Neural progenitor cell (in vitro differentiated cells): ENCODE data around the gene SLC35B1.

ENCODE experiments used
- EZH2 ChIP-seq: fragments of 200-600 bp; sonication (generic); IDR thresholded peaks from 2 replicates; pipeline ENCODE4 v1.6.1; 2017; ENCODE audit warnings: antibody characterized with exemption, mild to moderate bottlenecking, moderate library complexity
- EZH2phosphoT487 ChIP-seq: fragments of 200-600 bp; sonication (generic); IDR thresholded peaks from 2 replicates; pipeline ENCODE4 v1.6.1; 2017; ENCODE audit warnings: antibody characterized with exemption
- TF ChIP-seq, protein P1 (sequence below): fragments of 200-600 bp; sonication (generic); IDR thresholded peaks from 2 replicates; pipeline ENCODE4 v1.5.1; 2017; ENCODE audit warnings: antibody characterized with exemption, mild to moderate bottlenecking

DNA sequence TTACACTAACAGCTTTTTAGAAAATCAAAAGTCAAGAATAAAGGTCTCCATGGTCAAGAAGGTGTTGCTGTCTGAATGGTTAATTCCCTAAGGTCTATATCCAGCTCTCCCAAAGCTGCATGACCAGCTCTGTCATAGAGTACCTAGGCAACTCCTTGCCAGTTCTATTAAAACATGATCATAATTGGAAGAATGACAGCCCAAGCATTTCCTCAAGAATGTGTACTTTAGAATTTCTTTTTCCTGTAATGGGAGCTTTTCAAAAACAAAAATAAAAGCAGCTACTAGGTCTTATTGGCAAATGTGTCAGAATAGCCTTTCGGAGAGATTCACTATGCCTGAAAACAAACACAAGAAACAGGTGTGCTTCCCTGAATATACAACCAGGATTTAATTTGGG, 37.8 kb downstream of the SLC35B1 start:
- no peak for TF ChIP-seq EZH2
- TF ChIP-seq, protein P1, sequence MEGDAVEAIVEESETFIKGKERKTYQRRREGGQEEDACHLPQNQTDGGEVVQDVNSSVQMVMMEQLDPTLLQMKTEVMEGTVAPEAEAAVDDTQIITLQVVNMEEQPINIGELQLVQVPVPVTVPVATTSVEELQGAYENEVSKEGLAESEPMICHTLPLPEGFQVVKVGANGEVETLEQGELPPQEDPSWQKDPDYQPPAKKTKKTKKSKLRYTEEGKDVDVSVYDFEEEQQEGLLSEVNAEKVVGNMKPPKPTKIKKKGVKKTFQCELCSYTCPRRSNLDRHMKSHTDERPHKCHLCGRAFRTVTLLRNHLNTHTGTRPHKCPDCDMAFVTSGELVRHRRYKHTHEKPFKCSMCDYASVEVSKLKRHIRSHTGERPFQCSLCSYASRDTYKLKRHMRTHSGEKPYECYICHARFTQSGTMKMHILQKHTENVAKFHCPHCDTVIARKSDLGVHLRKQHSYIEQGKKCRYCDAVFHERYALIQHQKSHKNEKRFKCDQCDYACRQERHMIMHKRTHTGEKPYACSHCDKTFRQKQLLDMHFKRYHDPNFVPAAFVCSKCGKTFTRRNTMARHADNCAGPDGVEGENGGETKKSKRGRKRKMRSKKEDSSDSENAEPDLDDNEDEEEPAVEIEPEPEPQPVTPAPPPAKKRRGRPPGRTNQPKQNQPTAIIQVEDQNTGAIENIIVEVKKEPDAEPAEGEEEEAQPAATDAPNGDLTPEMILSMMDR: no peak
- no peak for TF ChIP-seq EZH2phosphoT487
